A549 (cell line): ENCODE results near the gene TNNI3K. TPM values are rescaled to one million over a fixed set of nuclear protein-coding genes. Genes with fewer than 3 reads are reported as not detected.

Source experiments
- ATAC-seq, 2 experiments: fragments of 200-7000 bp in 1 of 2; fragments of >200 bp in 1 of 2; cut with Nextera tagmentation in 1 of 2; cut with Tn5 transposase in 1 of 2; 3 replicates each; pipeline versions ENCODE4 v1.8.0 to v1.9.1; 2018 to 2020; ENCODE audit warnings: mild to moderate bottlenecking in 1 of 2, moderate library complexity in 1 of 2
- CTCF ChIA-PET: fragments of 300-600 bp; sonication (Branson Sonifier 250); formaldehyde crosslinking; extraction: SDS; loops from one replicate; lab custom pipeline; 2021; ENCODE audit warnings: antibody characterized with exemption, inconsistent platforms; lab: Yijun Ruan, JAX
- POLR2A ChIA-PET: fragments of 350-600 bp; formaldehyde crosslinking; extraction: SDS; loops from one replicate; lab custom pipeline; 2021; ENCODE audit warnings: antibody characterized with exemption, inconsistent platforms; lab: Yijun Ruan, JAX
- DNase-seq, 2 experiments: peaks; one replicate each; pipeline versions ENCODE4 v3.0.0 to v3.0.0-alpha.2; 2011 to 2016; ENCODE audit warnings: low read depth in 1 of 2, low spot score in 1 of 2
- FAIRE-seq: peaks from 2 replicates; lab custom pipeline; 2011; peaks lifted over from hg19 to GRCh38; lab: Jason Lieb, UNC
- H3K27ac ChIP-seq, 2 experiments: fragments of >200 bp; sonication (Bioruptor Twin); formaldehyde crosslinking; 3 replicates each; pipeline ENCODE4 v1.5.1; 2016 to 2017
- H3K4me1 ChIP-seq: fragments of >200 bp; sonication (Bioruptor Twin); formaldehyde crosslinking; 3 replicates; pipeline ENCODE4 v1.6.1; 2016
- H3K4me2 ChIP-seq: fragments of >200 bp; sonication (Bioruptor Twin); formaldehyde crosslinking; 3 replicates; pipeline ENCODE4 v1.6.1; 2016
- H3K4me3 ChIP-seq: fragments of >200 bp; sonication (Bioruptor Twin); formaldehyde crosslinking; 3 replicates; pipeline ENCODE4 v1.5.1; 2016
- H3K9me3 ChIP-seq: fragments of >200 bp; sonication (Bioruptor Twin); formaldehyde crosslinking; 3 replicates; pipeline ENCODE4 v1.6.1; 2016
- BCL3 ChIP-seq: fragments of >200 bp; sonication (Bioruptor Twin); formaldehyde crosslinking; IDR thresholded peaks from 3 replicates; pipeline ENCODE4 v1.6.1; 2016
- CBX8 ChIP-seq: fragments of 200-600 bp; sonication (generic); IDR thresholded peaks from 2 replicates; pipeline ENCODE4 v1.6.1; 2016
- CEBPB ChIP-seq, 2 experiments: fragments of >200 bp in 1 of 2; sonication (Bioruptor Twin) in 1 of 2; formaldehyde crosslinking in 1 of 2; IDR thresholded peaks; 2 replicates each; pipeline ENCODE4 v1.6.1; 2012 to 2016
- CTCF ChIP-seq: fragments of >200 bp; sonication (Bioruptor Twin); formaldehyde crosslinking; IDR thresholded peaks from 3 replicates; pipeline ENCODE4 v1.5.1; 2016
- E2F6 ChIP-seq: IDR thresholded peaks from 2 replicates; pipeline ENCODE4 v1.6.1; 2012; ENCODE audit warnings: low read depth, borderline replicate concordance
- EHF ChIP-seq: fragments of 250-450 bp; sonication (Bioruptor Pico); IDR thresholded peaks from 2 replicates; pipeline ENCODE4 v1.5.0; 2020; ENCODE audit warnings: mild to moderate bottlenecking
- EP300 ChIP-seq, 2 experiments: fragments of >200 bp; sonication (Bioruptor Twin); formaldehyde crosslinking; IDR thresholded peaks; 2 replicates in 1 of 2; 3 replicates in 1 of 2; pipeline ENCODE4 v1.6.1; 2016 to 2017
- FOSB ChIP-seq: fragments of 250-450 bp; sonication (Bioruptor Pico); IDR thresholded peaks from 2 replicates; pipeline ENCODE4 v1.5.0; 2020; ENCODE audit warnings: mild to moderate bottlenecking, moderate library complexity
- GATA3 ChIP-seq: IDR thresholded peaks from 2 replicates; pipeline ENCODE4 v1.6.1; 2012; ENCODE audit warnings: borderline replicate concordance
- HDAC2 ChIP-seq: fragments of 200-600 bp; sonication (generic); IDR thresholded peaks from 2 replicates; pipeline ENCODE4 v1.6.1; 2016
- HES2 ChIP-seq: fragments of >200 bp; sonication (Bioruptor Twin); formaldehyde crosslinking; IDR thresholded peaks from 2 replicates; pipeline ENCODE4 v1.6.1; 2016
- HEYL ChIP-seq: fragments of 250-450 bp; sonication (Bioruptor Pico); IDR thresholded peaks from 2 replicates; pipeline ENCODE4 v1.8.0; 2021; ENCODE audit warnings: mild to moderate bottlenecking, moderate library complexity
- HMGXB4 ChIP-seq: fragments of 250-450 bp; sonication (Bioruptor Pico); IDR thresholded peaks from 2 replicates; pipeline ENCODE4 v1.5.0; 2021; ENCODE audit warnings: mild to moderate bottlenecking, moderate library complexity, borderline replicate concordance
- HOXB5 ChIP-seq: fragments of 250-450 bp; sonication (Bioruptor Pico); IDR thresholded peaks from 2 replicates; pipeline ENCODE4 v1.5.0; 2020; ENCODE audit warnings: mild to moderate bottlenecking, moderate library complexity
- KDM1A ChIP-seq: fragments of 200-600 bp; sonication (generic); IDR thresholded peaks from 2 replicates; pipeline ENCODE4 v1.6.1; 2016; ENCODE audit warnings: low read depth, mild to moderate bottlenecking
- MAFK ChIP-seq: fragments of 450-650 bp; IDR thresholded peaks from 2 replicates; pipeline ENCODE4 v1.6.1; 2014; ENCODE audit not compliant: partially characterized antibody
- MYC ChIP-seq: IDR thresholded peaks from 2 replicates; pipeline ENCODE4 v1.6.1; 2012; ENCODE audit warnings: mild to moderate bottlenecking, inconsistent platforms, low read length, improper control_type of control experiment, borderline replicate concordance
- NPAS2 ChIP-seq: fragments of 250-450 bp; sonication (Bioruptor Pico); IDR thresholded peaks from 2 replicates; pipeline ENCODE4 v1.8.0; 2022; ENCODE audit warnings: mild to moderate bottlenecking, moderate library complexity, borderline replicate concordance
- RARB ChIP-seq: fragments of 250-450 bp; sonication (Bioruptor Pico); IDR thresholded peaks from 2 replicates; pipeline ENCODE4 v1.8.0; 2021; ENCODE audit warnings: mild to moderate bottlenecking, moderate library complexity
- RFX5 ChIP-seq: fragments of 450-650 bp; IDR thresholded peaks from 2 replicates; pipeline ENCODE4 v1.7.1; 2014; ENCODE audit warnings: antibody characterized with exemption, mild to moderate bottlenecking, moderate library complexity
- WGBS: methylation state at CpG from one replicate; pipeline ENCODE4 v1.1.6; 2017; ENCODE audit errors: missing lambda C conversion rate; 5-methylcytosine and 5-hydroxymethylcytosine counted together
- polyA plus RNA-seq, 4 experiments: library from polyadenylated mRNA; depleted of rRNA in 3 of 4; stranded (reverse); fragments of >200 nt; fragmentation: RNase III in 1 of 4; extraction: RNeasy Plus Mini Kit Qiagen cat#74134 plus additional on column Dnase treatment in 1 of 4; gene quantifications; 2 replicates in 3 of 4; 3 replicates in 1 of 4; pipeline ENCODE4 v1.2.3, GENCODE V29; 2011 to 2017

The TNNI3K gene
- polyA plus RNA-seq, 2 of the 4 experiments (the other 2 are of a cell fraction) = 0.67 TPM; not detected in 1

GRCh38 chr1:74334147-74334546 lies 99.0 kb downstream of the TNNI3K start:
- Histone ChIP-seq H3K27ac (no peak overlapping the region), H3K4me1 (no peaks in the 10 kb centered on the region)
- ChIA-PET POLR2A (no interaction called here), CTCF (no interaction called here)
- TF ChIP-seq MYC (no peak), KDM1A (no peak), MAFK (peak; percentile 75)
- TF ChIP-seq, all 56 proteins: peak for 1
- no peak for FAIRE-seq
- DNase-seq = no peak
- no peak overlapping the region for H3K4me2 ChIP-seq
- no peak overlapping the region for H3K4me3 ChIP-seq
- no peak for ATAC-seq
- no peaks in the 10 kb centered on the region for H3K9me3 ChIP-seq

- WGBS = 42% methylated on average over 2 of the region's 2 CpGs
- H3K4me3 ChIP-seq = no peak overlapping the region
- no peak for DNase-seq
- no peak for FAIRE-seq
- ChIA-PET POLR2A (no interaction called here), CTCF (no interaction called here)
- no peak overlapping the region for H3K4me2 ChIP-seq
- H3K4me1 ChIP-seq = no peaks in the 10 kb centered on the region
- no peak overlapping the region for H3K27ac ChIP-seq
- no peaks in the 10 kb centered on the region for H3K9me3 ChIP-seq
- no peak for TF ChIP-seq GATA3
- TF ChIP-seq HES2 = no peak
- TF ChIP-seq EHF = no peak
- TF ChIP-seq CTCF = no peak
- no peak for TF ChIP-seq MYC
- no peak for TF ChIP-seq RARB (CRISPR knock-in tag)
- no peak for TF ChIP-seq CBX8
- TF ChIP-seq HMGXB4 (CRISPR knock-in tag) = no peak
- no peak for TF ChIP-seq HOXB5 (CRISPR knock-in tag)
- TF ChIP-seq HDAC2 = no peak
- TF ChIP-seq FOSB (CRISPR knock-in tag) = no peak
- TF ChIP-seq CEBPB (IDR thresholded peaks at IDR 0.05) = no peak
- TF ChIP-seq BCL3 = no peak
- TF ChIP-seq RFX5 = no peak
- no peak for TF ChIP-seq E2F6
- TF ChIP-seq HEYL (CRISPR knock-in tag) = no peak
- no peak for TF ChIP-seq EP300 (IDR thresholded peaks at IDR 0.05)
- no peak for TF ChIP-seq NPAS2 (CRISPR knock-in tag)
- no peak for ATAC-seq
Measured at GRCh38 chr1:74340656-74341055, 105.5 kb downstream of the TNNI3K start.
